Rectal smooth muscle tissue (tissue), 1 donor: Measurements from ENCODE around the gene DGKI.

Experiments used
- H3K27ac ChIP-seq: one replicate; pipeline ENCODE4 v1.7.0; 2013; ENCODE audit warnings: low read depth, low read length, inconsistent platforms
- H3K27me3 ChIP-seq: one replicate; pipeline ENCODE4 v1.7.0; 2013; ENCODE audit warnings: low read length; ENCODE audit not compliant: control insufficient read depth, insufficient read depth
- H3K36me3 ChIP-seq: one replicate; pipeline ENCODE4 v1.7.0; 2013; ENCODE audit warnings: low read length; ENCODE audit not compliant: control insufficient read depth, insufficient read depth
- H3K4me1 ChIP-seq: one replicate; pipeline ENCODE4 v1.7.0; 2013; ENCODE audit warnings: low read length; ENCODE audit not compliant: control insufficient read depth, insufficient read depth
- H3K4me3 ChIP-seq: one replicate; pipeline ENCODE4 v1.7.0; 2013; ENCODE audit warnings: low read length
- H3K9ac ChIP-seq: one replicate; pipeline ENCODE4 v1.7.0; 2013; ENCODE audit warnings: low read length

Gene DGKI

DNA sequence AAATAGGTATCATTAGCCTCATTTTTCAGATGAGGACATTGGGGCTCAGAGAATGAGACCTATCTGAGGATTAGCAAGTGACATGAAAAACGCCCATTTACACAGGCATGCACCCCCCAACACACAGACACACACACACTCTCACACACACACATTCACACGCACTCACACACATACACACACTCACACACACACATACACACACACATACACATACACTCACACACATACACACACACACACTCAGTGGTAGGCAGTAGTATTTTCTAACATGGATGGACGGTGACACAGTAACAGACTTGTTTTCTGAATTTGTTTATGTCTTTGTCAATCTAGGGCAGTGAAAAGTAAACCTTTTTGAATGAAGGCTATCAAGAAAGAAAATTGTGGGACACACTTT lies 21.3 kb downstream of the DGKI start:
- no peak overlapping the region for H3K9ac ChIP-seq
- H3K4me3 ChIP-seq = no peak overlapping the region
- no peaks in the 10 kb centered on the region for H3K27me3 ChIP-seq
- no peaks in the 10 kb centered on the region for H3K36me3 ChIP-seq
- peaks cover 5% of the 10 kb centered on the region for H3K4me1 ChIP-seq
- H3K27ac ChIP-seq = no peak overlapping the region

DNA sequence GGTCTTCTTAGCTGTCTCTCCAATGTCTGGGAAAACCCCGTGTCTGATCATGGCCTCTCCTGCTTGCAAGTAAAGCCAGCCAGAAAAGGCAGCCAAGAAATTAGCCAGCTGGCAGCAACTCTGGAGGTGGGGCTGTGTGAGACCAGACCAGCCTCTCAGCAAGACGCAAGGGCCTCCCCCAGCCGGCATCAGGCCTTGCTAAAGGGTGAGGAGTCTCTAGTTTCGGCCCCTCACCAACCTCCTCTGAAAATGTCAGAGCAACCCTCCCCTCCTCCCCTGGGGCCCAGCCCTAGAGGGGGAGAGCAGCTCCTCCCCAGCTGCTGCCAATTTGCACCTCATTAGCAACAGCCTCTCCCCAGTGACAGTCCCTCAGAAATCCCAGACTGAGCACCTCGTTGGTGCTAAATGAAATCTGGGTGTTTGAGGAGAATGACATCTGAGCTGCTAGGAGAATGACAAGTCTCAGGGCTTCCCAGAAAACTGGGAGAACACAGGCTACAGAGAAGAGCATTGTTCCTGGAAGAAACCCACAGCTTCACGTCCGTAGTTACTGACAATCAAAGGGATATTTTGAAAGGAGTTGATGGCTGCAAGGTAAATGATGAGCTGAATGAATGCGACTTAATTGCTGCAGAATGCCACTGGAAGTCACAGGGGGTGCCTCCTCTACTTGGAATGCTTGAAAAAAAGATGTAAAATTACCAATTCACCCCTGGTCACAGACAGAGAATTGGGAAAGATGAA lies 25.9 kb downstream of the DGKI start:
- Histone ChIP-seq H3K4me3 (no peak overlapping the region), H3K36me3 (no peaks in the 10 kb centered on the region), H3K27me3 (no peaks in the 10 kb centered on the region), H3K4me1 (peaks cover 7% of the 10 kb centered on the region), H3K27ac (no peak overlapping the region), H3K9ac (no peak overlapping the region)

- Histone ChIP-seq H3K27ac (no peak overlapping the region), H3K4me3 (no peak overlapping the region), H3K4me1 (peaks cover 7% of the 10 kb centered on the region), H3K36me3 (no peaks in the 10 kb centered on the region), H3K9ac (no peak overlapping the region), H3K27me3 (no peaks in the 10 kb centered on the region)
Measured at GRCh38 chr7:137820156-137820555, 26.6 kb downstream of the DGKI start.

DNA sequence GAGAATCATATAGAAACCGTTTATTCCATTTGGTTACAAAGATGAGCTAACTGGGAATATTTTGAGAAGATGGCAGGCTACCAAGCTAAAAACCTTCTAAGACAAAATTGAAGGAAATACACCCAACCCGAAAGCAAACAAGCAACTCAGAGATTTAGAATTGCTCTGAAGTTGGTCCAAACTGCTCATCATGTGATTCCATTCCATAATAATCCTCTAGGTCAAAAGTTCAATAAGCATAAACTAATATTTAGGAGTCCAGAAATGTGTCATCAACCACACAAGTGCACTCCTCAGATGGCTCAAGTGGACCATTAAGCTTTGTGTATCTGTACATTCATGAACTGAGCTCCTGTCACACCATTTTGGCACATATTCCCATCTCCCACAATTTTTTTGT lies 28.7 kb downstream of the DGKI start:
- H3K4me3 ChIP-seq = no peak overlapping the region
- no peaks in the 10 kb centered on the region for H3K36me3 ChIP-seq
- H3K9ac ChIP-seq = no peak overlapping the region
- no peak overlapping the region for H3K27ac ChIP-seq
- H3K27me3 ChIP-seq = no peaks in the 10 kb centered on the region
- H3K4me1 ChIP-seq = peaks cover 7% of the 10 kb centered on the region

DNA sequence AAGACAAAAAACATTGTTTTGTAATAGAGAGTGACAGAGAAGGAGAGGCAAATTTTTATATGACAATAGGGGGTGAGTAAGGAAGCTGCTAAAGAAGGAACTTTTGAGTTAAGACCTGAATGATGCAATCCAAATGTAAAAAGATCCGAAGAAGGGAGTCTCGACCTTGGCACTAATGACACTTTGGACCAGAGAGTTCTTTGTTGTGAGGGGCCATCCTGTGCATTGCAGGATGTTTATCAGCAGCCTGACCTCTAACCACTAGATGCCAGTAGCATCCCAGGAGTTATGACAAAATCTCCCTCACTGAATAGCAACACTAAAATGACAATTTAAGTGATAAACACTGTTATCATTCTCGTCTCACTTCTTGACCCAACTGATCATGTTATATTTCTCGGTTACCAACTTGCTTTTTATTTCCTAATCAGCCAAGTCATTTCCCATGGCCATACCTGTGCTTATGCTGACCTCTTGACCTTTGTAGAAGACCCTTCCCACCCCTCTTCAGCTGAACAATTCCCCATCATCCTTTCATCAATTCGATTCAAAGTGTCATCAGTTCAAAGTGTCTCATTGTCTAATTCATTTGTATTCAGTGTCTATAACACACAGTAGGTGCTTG lies 30.0 kb downstream of the DGKI start:
- Histone ChIP-seq H3K9ac (no peak overlapping the region), H3K36me3 (no peaks in the 10 kb centered on the region), H3K4me3 (no peak overlapping the region), H3K4me1 (peaks cover 7% of the 10 kb centered on the region), H3K27ac (no peak overlapping the region), H3K27me3 (no peaks in the 10 kb centered on the region)

- Histone ChIP-seq H3K27me3 (no peaks in the 10 kb centered on the region), H3K36me3 (no peaks in the 10 kb centered on the region), H3K9ac (no peak overlapping the region)
Measured at GRCh38 chr7:137813541-137813940, 33.2 kb downstream of the DGKI start.

DNA sequence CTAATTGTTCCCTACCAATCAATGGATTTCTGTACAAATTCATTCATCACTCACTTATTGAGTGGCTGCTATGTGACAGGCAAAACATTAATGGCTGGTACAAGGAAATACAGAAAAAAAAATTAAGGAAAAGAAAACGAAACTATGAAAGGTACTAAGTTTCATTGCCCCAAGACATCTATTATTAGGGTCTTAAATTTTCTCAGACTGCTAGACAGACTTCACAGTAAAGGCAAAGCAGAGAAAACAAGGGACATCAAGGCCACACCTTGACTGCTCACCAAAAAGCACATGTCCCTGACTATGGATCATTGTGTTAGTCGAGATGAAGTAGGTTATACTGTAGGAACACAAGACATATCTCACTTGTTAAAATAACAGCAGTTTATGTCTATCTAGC lies 36.5 kb downstream of the DGKI start:
- no peaks in the 10 kb centered on the region for H3K4me1 ChIP-seq
- H3K4me3 ChIP-seq = no peak overlapping the region
- no peaks in the 10 kb centered on the region for H3K36me3 ChIP-seq
- no peak overlapping the region for H3K27ac ChIP-seq
- no peaks in the 10 kb centered on the region for H3K27me3 ChIP-seq
- H3K9ac ChIP-seq = no peak overlapping the region

More at GRCh38 chr7:137813541-137813940, 33.2 kb downstream of the DGKI start:
- H3K4me3 ChIP-seq = no peak overlapping the region
- H3K27ac ChIP-seq = no peak overlapping the region
- no peaks in the 10 kb centered on the region for H3K4me1 ChIP-seq

DNA sequence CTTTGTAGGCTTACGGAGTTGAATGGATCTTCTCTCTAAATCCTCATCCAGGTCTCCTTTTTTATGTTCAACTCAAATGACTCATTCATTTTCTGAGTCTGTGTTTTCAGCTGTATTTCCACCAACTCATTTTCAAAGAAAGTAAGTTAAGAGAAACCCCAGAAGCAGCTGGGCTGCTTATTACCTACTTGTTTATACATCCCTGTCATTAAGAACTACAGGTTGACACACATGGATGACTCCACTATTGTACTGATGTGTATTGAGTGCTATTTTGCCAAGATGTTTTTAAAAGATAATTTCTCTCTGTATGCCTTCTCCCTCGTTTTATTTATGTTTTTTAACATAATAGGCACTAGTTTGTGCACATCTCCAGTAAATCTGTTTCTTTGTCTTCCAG lies 41.9 kb downstream of the DGKI start:
- no peaks in the 10 kb centered on the region for H3K27me3 ChIP-seq
- H3K36me3 ChIP-seq = no peaks in the 10 kb centered on the region
- H3K4me3 ChIP-seq = no peak overlapping the region
- H3K27ac ChIP-seq = no peak overlapping the region
- no peaks in the 10 kb centered on the region for H3K4me1 ChIP-seq
- H3K9ac ChIP-seq = no peak overlapping the region

DNA sequence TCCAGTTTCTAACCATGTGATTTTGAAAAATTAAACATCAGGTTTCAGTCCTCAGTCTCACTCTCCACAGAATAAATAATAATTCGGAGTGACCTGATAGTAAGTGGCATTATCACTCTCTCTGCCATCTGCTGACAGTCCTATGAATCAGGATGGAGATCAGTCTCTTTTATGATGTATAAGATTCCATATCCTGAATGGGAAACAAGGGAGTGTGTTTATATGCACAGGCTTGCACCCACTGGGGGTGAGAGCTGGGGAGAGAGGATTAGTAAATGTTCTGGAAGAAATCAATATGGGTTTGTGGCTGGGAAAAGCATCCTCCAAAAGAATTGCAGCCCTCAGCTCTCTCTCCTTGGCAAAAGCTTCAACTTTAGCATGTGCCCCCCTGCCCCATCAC lies 45.3 kb downstream of the DGKI start:
- Histone ChIP-seq H3K9ac (no peak overlapping the region), H3K4me3 (no peak overlapping the region), H3K36me3 (no peaks in the 10 kb centered on the region), H3K27me3 (no peaks in the 10 kb centered on the region), H3K4me1 (no peaks in the 10 kb centered on the region), H3K27ac (no peak overlapping the region)

DNA sequence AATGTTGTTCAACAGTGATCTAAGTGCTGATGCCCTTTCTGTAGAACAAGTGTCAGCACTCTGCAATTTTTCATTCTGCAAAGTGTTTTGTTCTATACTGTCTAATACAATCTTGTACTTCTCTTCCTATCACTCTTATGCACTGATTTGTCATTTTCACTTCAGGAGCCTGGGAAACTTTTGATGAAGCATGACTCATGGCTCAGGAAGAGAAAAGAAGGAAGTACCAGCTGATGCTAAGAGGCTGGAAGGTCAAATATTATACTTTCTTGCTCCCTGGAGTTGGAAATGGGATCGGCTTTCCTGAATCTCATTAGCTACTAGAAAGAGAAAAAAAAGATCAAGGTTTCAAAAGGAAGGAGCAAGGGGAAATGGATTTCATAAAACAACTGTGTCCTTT lies 45.8 kb downstream of the DGKI start:
- no peak overlapping the region for H3K27ac ChIP-seq
- no peak overlapping the region for H3K4me3 ChIP-seq
- no peak overlapping the region for H3K9ac ChIP-seq
- no peaks in the 10 kb centered on the region for H3K27me3 ChIP-seq
- H3K36me3 ChIP-seq = no peaks in the 10 kb centered on the region
- no peaks in the 10 kb centered on the region for H3K4me1 ChIP-seq

DNA sequence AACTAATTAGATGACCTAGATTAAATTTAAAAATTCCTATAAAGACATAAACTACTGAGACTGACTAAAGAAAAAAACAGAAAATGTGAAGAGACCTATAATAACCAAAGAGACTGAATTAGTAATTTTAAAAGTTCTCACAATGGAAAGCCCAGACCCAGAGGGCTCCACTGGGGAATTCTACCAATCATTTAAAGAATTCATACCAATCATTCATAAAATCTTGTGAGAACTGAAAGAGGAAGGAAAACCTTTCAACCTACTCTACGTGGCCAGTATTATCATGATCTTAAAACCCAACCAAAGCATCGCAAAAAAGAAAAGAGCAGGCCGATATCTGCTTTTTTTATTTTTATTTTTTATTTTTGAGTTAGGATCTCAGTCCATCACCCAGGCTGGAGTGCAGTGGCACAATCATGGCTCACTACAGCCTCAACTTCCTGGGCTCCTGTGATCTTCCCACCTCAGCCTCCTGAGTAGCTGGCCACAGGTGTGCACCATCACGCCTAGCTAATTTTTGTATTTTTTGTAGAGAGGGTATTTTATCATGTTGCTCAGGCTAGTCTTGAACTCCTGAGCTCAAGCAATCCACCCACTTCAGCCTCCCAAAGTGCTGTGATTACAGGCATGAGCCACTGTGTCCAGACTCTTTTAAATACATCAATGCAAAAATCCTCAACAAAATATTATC lies 48.6 kb downstream of the DGKI start:
- H3K4me3 ChIP-seq = no peak overlapping the region
- no peaks in the 10 kb centered on the region for H3K36me3 ChIP-seq
- H3K4me1 ChIP-seq = no peaks in the 10 kb centered on the region
- no peaks in the 10 kb centered on the region for H3K27me3 ChIP-seq
- H3K27ac ChIP-seq = no peak overlapping the region
- no peak overlapping the region for H3K9ac ChIP-seq

DNA sequence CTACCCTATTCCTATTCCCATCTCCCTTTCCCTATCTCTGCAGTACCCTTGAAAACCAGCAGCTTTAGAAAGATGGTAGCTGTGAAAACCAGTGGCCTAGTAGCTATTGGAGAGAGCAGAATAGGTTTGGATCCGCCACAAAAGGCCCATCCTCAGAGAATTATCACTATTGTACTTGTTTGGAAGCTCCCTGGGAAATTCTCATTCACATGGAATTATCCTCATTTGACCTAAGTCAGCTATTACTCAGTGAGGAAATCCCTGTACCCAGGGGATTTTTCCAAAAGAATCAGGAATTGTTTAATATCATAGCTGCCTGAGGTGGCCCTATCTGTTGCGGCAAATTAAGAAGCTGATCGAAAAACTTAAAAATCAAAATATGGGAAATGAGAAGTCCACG lies 51.6 kb downstream of the DGKI start:
- no peaks in the 10 kb centered on the region for H3K36me3 ChIP-seq
- no peak overlapping the region for H3K27ac ChIP-seq

More for the DNA sequence above, 51.6 kb downstream of the DGKI start:
- no peaks in the 10 kb centered on the region for H3K4me1 ChIP-seq
- no peaks in the 10 kb centered on the region for H3K27me3 ChIP-seq
- no peak overlapping the region for H3K4me3 ChIP-seq
- no peak overlapping the region for H3K9ac ChIP-seq
